H1 (cell line): ENCODE measurements around the gene RCAN2. TPM values are rescaled to one million over a fixed set of nuclear protein-coding genes. Genes with fewer than 3 reads are reported as not detected.

Experiments used
- CTCF ChIA-PET: fragments of 300-600 bp; sonication (Branson Sonifier 250); formaldehyde crosslinking; loops from one replicate; lab custom pipeline; 2021; ENCODE audit not compliant: partially characterized antibody; lab: Charles Lee
- POLR2A ChIA-PET: fragments of 300-600 bp; sonication (Branson Sonifier 250); formaldehyde crosslinking; loops from one replicate; lab custom pipeline; 2021; ENCODE audit warnings: inconsistent platforms; ENCODE audit not compliant: partially characterized antibody; lab: Charles Lee
- DNase-seq, 2 experiments: peaks; one replicate each; pipeline versions ENCODE4 v3.0.0 to v3.0.0-alpha.2; 2010 to 2022; ENCODE audit warnings: low spot score in 2 of 2, low read depth in 1 of 2, mixed read lengths in 1 of 2
- FAIRE-seq: peaks from 2 replicates; lab custom pipeline; 2011; peaks lifted over from hg19 to GRCh38; lab: Jason Lieb, UNC
- H2AFZ ChIP-seq: 2 replicates; pipeline ENCODE4 v1.8.1; 2012; ENCODE audit warnings: low read length, inconsistent platforms
- H2AK5ac ChIP-seq: 2 replicates; pipeline ENCODE4 v1.6.1; 2013; ENCODE audit warnings: low read depth, low read length
- H2BK120ac ChIP-seq: replicated peaks from 2 replicates; pipeline ENCODE3; 2013; ENCODE audit warnings: low read depth, low read length, inconsistent platforms
- H2BK12ac ChIP-seq: 2 replicates; pipeline ENCODE4 v1.6.1; 2013; ENCODE audit warnings: low read depth, low read length
- H2BK15ac ChIP-seq: 2 replicates; pipeline ENCODE4 v1.6.1; 2013; ENCODE audit warnings: low read length
- H2BK20ac ChIP-seq: 2 replicates; pipeline ENCODE4 v1.6.1; 2013; ENCODE audit warnings: low read length
- H2BK5ac ChIP-seq: 2 replicates; pipeline ENCODE4 v1.6.1; 2013; ENCODE audit warnings: low read depth, low read length
- H3K14ac ChIP-seq: 2 replicates; pipeline ENCODE4 v1.6.1; 2013; ENCODE audit warnings: inconsistent platforms; ENCODE audit not compliant: insufficient read length
- H3K18ac ChIP-seq: 2 replicates; pipeline ENCODE4 v1.6.1; 2013; ENCODE audit warnings: low read length; ENCODE audit errors: extremely low read depth
- H3K23ac ChIP-seq: 2 replicates; pipeline ENCODE4 v1.6.1; 2013; ENCODE audit warnings: inconsistent platforms; ENCODE audit not compliant: insufficient read length
- H3K23me2 ChIP-seq: 2 replicates; pipeline ENCODE4 v1.6.1; 2013; ENCODE audit warnings: low read depth, low read length
- H3K27ac ChIP-seq: 2 replicates; pipeline ENCODE4 v1.6.1; 2011; ENCODE audit warnings: low read depth, low read length, inconsistent platforms
- H3K27me3 ChIP-seq, 4 experiments: replicated peaks in 1 of 4; 1 replicate in 1 of 4; 2 replicates in 3 of 4; pipeline versions ENCODE4 v1.6.1 to v1.8.1; 2011 to 2013; ENCODE audit warnings: low read length in 3 of 4, mild to moderate bottlenecking in 3 of 4, inconsistent platforms in 2 of 4, mixed read lengths in 2 of 4, moderate library complexity in 1 of 4; ENCODE audit not compliant: control insufficient read depth in 3 of 4, insufficient read depth in 3 of 4; ENCODE audit errors: extremely low read depth in 1 of 4
- H3K36me3 ChIP-seq, 4 experiments: 2 replicates each; pipeline versions ENCODE4 v1.6.1 to v1.8.1; 2011 to 2013; ENCODE audit warnings: mild to moderate bottlenecking in 4 of 4, low read length in 3 of 4, moderate library complexity in 2 of 4, control low read depth in 1 of 4, inconsistent platforms in 1 of 4; ENCODE audit not compliant: insufficient read depth in 4 of 4, control insufficient read depth in 2 of 4
- H3K4ac ChIP-seq: replicated peaks from 2 replicates; pipeline ENCODE3; 2013; ENCODE audit warnings: low read length, low read depth, mixed read lengths, inconsistent platforms; ENCODE audit not compliant: insufficient read length
- H3K4me1 ChIP-seq, 4 experiments: replicated peaks in 1 of 4; 1 replicate in 1 of 4; 2 replicates in 3 of 4; pipeline versions ENCODE4 v1.6.1 to v1.8.1; 2011 to 2013; ENCODE audit warnings: low read length in 3 of 4, inconsistent platforms in 2 of 4, mixed read lengths in 1 of 4; ENCODE audit not compliant: insufficient read depth in 4 of 4, control insufficient read depth in 3 of 4
- H3K4me2 ChIP-seq, 2 experiments: 2 replicates each; pipeline versions ENCODE4 v1.6.1 to v1.8.1; 2011 to 2013; ENCODE audit warnings: low read depth in 2 of 2, low read length in 2 of 2, control low read depth in 1 of 2, inconsistent platforms in 1 of 2, mild to moderate bottlenecking in 1 of 2; ENCODE audit not compliant: insufficient read depth in 1 of 2
- H3K4me3 ChIP-seq, 4 experiments: fragments of 200-600, 300-600 bp in 1 of 4; sonication (generic), shearing (Covaris generic), sonication (Bioruptor Twin) in 1 of 4; 2 replicates each; pipeline versions ENCODE4 v1.5.1 to v1.8.1; 2011 to 2016; ENCODE audit warnings: low read length in 4 of 4, low read depth in 3 of 4, control low read depth in 2 of 4, inconsistent platforms in 2 of 4, mild to moderate bottlenecking in 2 of 4, mixed read lengths in 1 of 4, moderate library complexity in 1 of 4; ENCODE audit not compliant: insufficient read depth in 2 of 4; ENCODE audit errors: extremely low read depth in 1 of 4
- H3K56ac ChIP-seq: replicated peaks from 2 replicates; pipeline ENCODE3; 2013; ENCODE audit warnings: low read depth, mild to moderate bottlenecking, mixed read lengths, low read length, inconsistent platforms; ENCODE audit not compliant: insufficient read length
- H3K79me1 ChIP-seq: 2 replicates; pipeline ENCODE4 v1.6.1; 2013; ENCODE audit warnings: low read depth, low read length, control low read depth
- H3K79me2 ChIP-seq, 2 experiments: 2 replicates each; pipeline versions ENCODE4 v1.6.1 to v1.8.1; 2012 to 2013; ENCODE audit warnings: low read length in 2 of 2, mild to moderate bottlenecking in 2 of 2, inconsistent platforms in 1 of 2; ENCODE audit not compliant: insufficient read depth in 2 of 2, control insufficient read depth in 1 of 2
- H3K9ac ChIP-seq, 4 experiments: replicated peaks in 1 of 4; 1 replicate in 1 of 4; 2 replicates in 3 of 4; pipeline versions ENCODE4 v1.6.1 to v1.8.1; 2011 to 2013; ENCODE audit warnings: low read depth in 3 of 4, low read length in 3 of 4, control low read depth in 2 of 4, mild to moderate bottlenecking in 2 of 4, moderate library complexity in 2 of 4, inconsistent platforms in 1 of 4; ENCODE audit errors: extremely low read depth in 1 of 4
- H3K9me3 ChIP-seq, 2 experiments: 2 replicates each; pipeline versions ENCODE4 v1.6.1 to v1.8.1; 2012 to 2013; ENCODE audit warnings: mild to moderate bottlenecking in 2 of 2, moderate library complexity in 2 of 2, control low read depth in 1 of 2, inconsistent platforms in 1 of 2, low read depth in 1 of 2, low read length in 1 of 2, mixed read lengths in 1 of 2; ENCODE audit not compliant: insufficient read depth in 2 of 2
- H4K20me1 ChIP-seq, 2 experiments: replicated peaks in 1 of 2; 2 replicates each; pipeline versions ENCODE3 to v1.8.1; 2011 to 2013; ENCODE audit warnings: inconsistent platforms in 2 of 2, low read length in 2 of 2, mild to moderate bottlenecking in 1 of 2; ENCODE audit not compliant: insufficient read depth in 2 of 2, control insufficient read depth in 1 of 2
- H4K5ac ChIP-seq: 2 replicates; pipeline ENCODE4 v1.6.1; 2013; ENCODE audit warnings: low read length, low read depth, mixed read lengths, inconsistent platforms; ENCODE audit not compliant: insufficient read length
- H4K8ac ChIP-seq: 2 replicates; pipeline ENCODE4 v1.8.0; 2013; ENCODE audit warnings: mild to moderate bottlenecking, moderate library complexity, low read length, inconsistent platforms; ENCODE audit not compliant: insufficient read depth; ENCODE audit errors: extremely low read depth
- H4K91ac ChIP-seq: replicated peaks from 2 replicates; pipeline ENCODE3; 2013; ENCODE audit warnings: low read length, mixed read lengths, inconsistent platforms; ENCODE audit not compliant: insufficient read length
- MAFK ChIP-seq: IDR thresholded peaks from 2 replicates; pipeline ENCODE4 v1.6.1; 2012; ENCODE audit warnings: low read depth, mild to moderate bottlenecking, improper control_type of control experiment, low read length
- MAX ChIP-seq: IDR thresholded peaks from 2 replicates; pipeline ENCODE4 v1.6.1; 2012; ENCODE audit warnings: inconsistent platforms
- SIN3A ChIP-seq, 2 experiments: IDR thresholded peaks in 1 of 2; conservative IDR thresholded peaks in 1 of 2; 2 replicates each; pipeline ENCODE4 v1.6.1; 2011 to 2012; ENCODE audit warnings: low read length in 2 of 2, improper control_type of control experiment in 1 of 2, low read depth in 1 of 2, mild to moderate bottlenecking in 1 of 2
- SUZ12 ChIP-seq: fragments of 200-600 bp; sonication (generic); IDR thresholded peaks from 2 replicates; pipeline ENCODE4 v1.6.1; 2012; ENCODE audit warnings: mild to moderate bottlenecking, inconsistent platforms, low read length, moderate library complexity, mixed read lengths
- WGBS, 2 experiments: shearing (Covaris generic) in 1 of 2; methylation state at CpG; one replicate each; pipeline versions ENCODE4 v1.1.6 to v1.1.7; 2013 to 2015; ENCODE audit warnings: low lambda C conversion rate in 2 of 2, mixed read lengths in 2 of 2, inconsistent platforms in 1 of 2, low coverage in 1 of 2, missing lambda C conversion rate in 1 of 2; ENCODE audit not compliant: insufficient replicate concordance in 2 of 2, insufficient coverage in 1 of 2, insufficient read length in 1 of 2; ENCODE audit errors: extremely low coverage in 1 of 2, missing lambda C conversion rate in 1 of 2; 5-methylcytosine and 5-hydroxymethylcytosine counted together
- polyA plus RNA-seq, 7 experiments: library from polyadenylated mRNA; depleted of rRNA in 3 of 7; stranded (reverse) in 5 of 7; unstranded in 2 of 7; fragments of >200 nt in 5 of 7; fragments of 200-250 nt in 2 of 7; gene quantifications; 1 replicate in 5 of 7; 2 replicates in 1 of 7; 4 replicates in 1 of 7; pipeline versions ENCODE4 v1.2.1 to v1.2.3, GENCODE V29; 2011 to 2013; ENCODE audit warnings: missing spikeins in 2 of 7, mixed read lengths in 2 of 7
- total RNA-seq: library from RNA; stranded (reverse); fragmentation: NEBNext Ultra II Directional; extraction: Animal tissue kit (Norgen Biotek cat#: 25700); gene quantifications from 2 replicates; pipeline ENCODE4 v1.2.1, GENCODE V29; 2021

The RCAN2 gene
- total and polyA plus RNA-seq, 2 of the 8 experiments (the other 6 are each of a cell fraction or from before 2014, with no cell fraction given) = 5.0 to 8.5 TPM

- Histone ChIP-seq H3K23me2 (no peaks in the 10 kb centered on the region), H3K36me3 (no peaks in the 10 kb centered on the region; a peak in 1 of 8 replicates), H2BK15ac (no peak overlapping the region), H2BK20ac (no peak overlapping the region), H3K79me2 (no peaks in the 10 kb centered on the region), H3K4me3 (no peak overlapping the region), H4K8ac (no peak overlapping the region), H3K23ac (no peak overlapping the region), H3K79me1 (no peaks in the 10 kb centered on the region)
- no peak for FAIRE-seq
- CTCF ChIA-PET = interaction anchor here (1.3 kb wide), 1 partner anchor 11 kb away, joined by 3 read pairs; no protein-coding TSS in a partner anchor
- TF ChIP-seq MAFK (peak; percentile 97), SUZ12 (no peak), SIN3A (conservative IDR thresholded peaks at IDR 0.05 in 1 of 2, IDR thresholded peaks at IDR 0.05 in 1 of 2; ENCODE audit: low read depth in 1 of 2, low read length in 2 of 2) (no peak), MAX (no peak)
- TF ChIP-seq, all 59 proteins: peak for 1
- Histone ChIP-seq H4K20me1 (no peaks in the 10 kb centered on the region), H3K4me2 (no peak overlapping the region), H3K9me3 (peaks cover 10 to 13% of the 10 kb centered on the region in 2 experiments), H3K27me3 (no peaks in the 10 kb centered on the region), H3K27ac (no peak overlapping the region), H4K5ac (no peak overlapping the region), H3K18ac (no peak overlapping the region), H2BK5ac (no peak overlapping the region), H4K91ac (no peak overlapping the region), H3K14ac (no peak overlapping the region), H2AFZ (no peak overlapping the region), H3K4me1 (no peaks in the 10 kb centered on the region), H2BK120ac (no peak overlapping the region), H2AK5ac (no peak overlapping the region), H3K9ac (no peak overlapping the region), H3K4ac (no peak overlapping the region), H3K56ac (no peak overlapping the region), H2BK12ac (no peak overlapping the region)
- no peak for DNase-seq
- WGBS, 2 experiments = 87% methylated on average over 3 of the region's 3 CpGs; no CpG with 5 or more reads in 1 of the 2 experiments
- POLR2A ChIA-PET = no interaction called here
These were observed 258.1 kb downstream of the RCAN2 start for GRCh38 chr6:46233129-46233528.
